GM21515 (cell line): ENCODE results near the gene DGKD.
A peak's percentile ranks its signal among the peaks of the same experiment; 100 is the strongest.

Source experiments
- ATAC-seq: cut with Tn5 transposase; IDR thresholded peaks from one replicate; pipeline ENCODE4 v1.9.1; 2021; ENCODE audit not compliant: unreplicated experiment

DGKD gene

GRCh38 chr2:233338046-233338445 lies 16.2 kb upstream of the DGKD start:
- no peak for ATAC-seq

DNA sequence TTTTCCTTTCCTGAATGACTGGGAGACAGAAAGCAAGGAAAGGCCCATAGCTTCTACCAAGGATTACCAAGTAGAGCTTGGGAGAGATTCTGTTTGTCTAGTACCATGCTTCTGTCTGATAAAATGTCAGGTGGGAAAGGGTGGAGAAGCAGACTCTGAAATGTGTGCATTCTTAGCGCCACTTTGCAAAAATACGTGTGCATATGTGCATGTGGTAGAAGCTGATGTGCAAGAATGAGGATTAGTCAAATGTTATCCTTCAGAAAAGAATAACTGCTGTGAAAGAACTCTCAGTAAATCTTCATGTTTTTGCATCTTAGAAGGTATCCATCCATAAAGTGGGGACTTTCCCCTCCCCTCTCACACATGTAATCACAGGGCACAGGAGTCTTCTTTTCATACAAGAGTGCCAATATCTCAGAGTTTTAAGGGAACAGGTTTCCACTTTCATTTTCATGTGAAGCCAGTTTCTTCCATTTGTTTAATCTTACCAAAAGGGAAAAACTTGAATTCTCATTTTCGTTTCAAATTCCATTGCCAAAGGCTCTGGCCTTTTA lies 15.4 kb upstream of the DGKD start:
- ATAC-seq, result no peak

DNA sequence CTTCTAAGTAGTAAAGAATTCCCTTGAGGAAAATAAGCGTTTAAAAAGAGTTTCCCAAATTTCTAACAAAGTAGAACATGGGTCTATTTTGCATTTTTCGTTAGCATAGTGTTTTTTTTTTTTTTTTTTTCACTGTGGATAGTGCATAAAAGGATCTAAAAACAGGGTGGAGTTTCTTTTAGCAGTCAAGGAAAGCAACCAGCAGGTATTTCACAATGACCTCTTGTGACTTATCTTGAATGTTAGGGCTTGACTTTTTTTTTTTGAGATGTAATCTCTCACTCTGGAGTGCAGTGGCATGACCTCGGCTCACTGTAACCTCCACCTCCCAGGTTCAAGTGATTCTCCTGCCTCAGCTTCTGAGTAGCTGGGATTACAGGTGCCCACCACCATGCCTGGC lies 14.9 kb upstream of the DGKD start:
- ATAC-seq, result no peak

- no peak for ATAC-seq
These were observed 13.0 kb upstream of the DGKD start for GRCh38 chr2:233341296-233341695.

GRCh38 chr2:233342301-233342700 lies 12.0 kb upstream of the DGKD start:
- no peak for ATAC-seq

DNA sequence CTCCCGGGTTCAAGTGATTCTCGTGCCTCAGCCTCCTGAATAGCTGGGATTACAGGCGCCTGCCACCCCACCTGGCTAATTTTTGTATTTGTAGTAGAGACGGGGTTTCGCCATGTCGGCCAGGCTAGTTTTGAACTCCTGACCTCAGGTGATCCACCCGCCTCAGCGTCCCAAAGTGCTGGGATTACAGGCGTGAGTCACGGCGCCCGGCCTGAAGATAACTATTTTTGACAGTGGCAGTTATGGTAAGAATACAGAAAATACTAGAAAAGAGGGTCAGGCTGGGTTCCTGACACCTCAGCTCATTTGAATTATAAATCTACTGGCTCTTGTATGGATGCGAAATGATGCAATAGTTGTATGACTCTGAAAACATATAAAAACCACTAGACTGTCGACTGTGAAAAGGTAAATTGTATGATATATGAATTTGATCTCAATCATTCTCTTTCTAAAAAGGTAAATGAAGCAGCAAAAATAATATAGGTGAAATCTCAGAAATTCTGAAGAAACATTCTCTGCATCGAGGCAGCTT lies 11.1 kb upstream of the DGKD start:
- no peak for ATAC-seq

DNA sequence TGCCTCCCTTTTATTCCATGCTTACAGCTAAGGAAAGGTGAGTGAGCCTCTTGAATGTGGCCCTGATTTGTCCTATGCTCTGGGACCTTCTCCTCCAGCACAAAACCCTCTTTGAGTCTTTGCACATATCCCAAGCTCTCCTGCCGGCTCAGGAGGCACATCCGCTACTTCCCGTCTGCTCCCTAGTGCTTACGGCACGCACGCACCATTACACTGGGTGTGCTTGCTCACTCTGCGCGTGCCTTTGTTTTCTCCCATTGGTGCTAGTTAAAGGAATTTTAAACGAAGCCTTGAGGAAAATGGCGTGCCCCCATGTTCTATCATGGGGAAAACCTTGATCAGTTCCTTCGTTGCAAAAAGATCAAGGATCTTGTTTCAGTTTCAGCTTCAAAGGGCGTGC lies 7.9 kb upstream of the DGKD start:
- no peak for ATAC-seq

DNA sequence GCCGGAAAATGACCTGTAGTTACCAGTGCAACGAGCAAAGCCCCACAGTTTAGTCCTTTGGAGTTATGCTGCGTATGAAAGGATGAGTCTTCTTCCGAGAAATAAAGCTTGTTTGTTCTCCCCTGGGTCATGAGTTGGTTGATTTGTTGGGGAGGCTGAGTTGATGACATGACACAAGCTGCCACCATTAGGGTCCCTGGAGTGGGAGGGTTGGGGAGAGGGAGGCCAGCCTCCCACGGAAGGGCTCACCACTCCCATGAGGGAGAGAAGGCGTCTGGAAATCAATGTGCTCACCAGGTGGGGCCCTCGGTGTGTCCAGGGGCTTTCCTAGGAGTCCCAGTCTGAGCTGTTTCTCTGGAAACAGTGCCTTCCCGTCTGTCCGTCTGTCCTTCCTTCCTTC lies 7.4 kb upstream of the DGKD start:
- no peak for ATAC-seq

GRCh38 chr2:233349005-233349998 lies 5.0 kb upstream of the DGKD start:
- peak; percentile 54 for ATAC-seq

DNA sequence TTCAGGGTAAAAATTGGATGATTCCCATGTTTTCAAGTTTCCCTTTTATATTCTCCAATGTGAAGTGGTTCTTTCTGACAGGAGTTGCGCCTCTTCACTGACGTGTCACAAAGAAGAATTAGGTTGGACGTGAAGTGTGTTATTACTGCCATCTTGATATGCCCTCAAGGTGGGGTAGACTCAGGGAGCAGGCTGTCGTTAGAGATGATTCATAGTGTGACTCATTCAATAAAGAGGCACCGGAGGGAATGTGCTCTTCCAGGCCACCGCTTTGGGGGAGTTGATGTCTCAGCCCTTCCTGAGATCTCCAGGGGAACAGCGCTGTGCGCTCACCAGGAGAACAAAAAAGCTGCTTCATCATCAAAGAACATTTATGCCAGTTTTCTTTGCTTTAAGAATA lies 3.6 kb upstream of the DGKD start:
- no peak for ATAC-seq

DNA sequence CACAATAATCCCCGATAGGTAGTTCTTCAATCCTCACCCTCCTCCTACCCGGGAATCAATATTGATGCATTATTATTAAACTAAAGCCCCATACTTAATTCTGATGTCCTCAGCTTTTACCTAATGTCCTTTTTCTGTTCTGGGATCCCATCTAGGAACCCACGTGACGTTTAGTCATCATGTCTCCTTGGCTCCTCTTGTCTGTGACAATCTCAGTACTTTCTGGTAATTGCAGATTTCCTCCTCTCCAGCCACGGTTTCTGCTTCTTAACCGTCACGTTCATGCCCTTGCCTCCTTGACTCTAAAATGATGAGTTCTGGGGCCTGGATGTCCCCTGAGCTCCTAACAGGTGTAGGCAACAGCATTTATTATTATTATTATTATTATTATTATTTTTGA lies 2.9 kb upstream of the DGKD start:
- ATAC-seq, result no peak

DNA sequence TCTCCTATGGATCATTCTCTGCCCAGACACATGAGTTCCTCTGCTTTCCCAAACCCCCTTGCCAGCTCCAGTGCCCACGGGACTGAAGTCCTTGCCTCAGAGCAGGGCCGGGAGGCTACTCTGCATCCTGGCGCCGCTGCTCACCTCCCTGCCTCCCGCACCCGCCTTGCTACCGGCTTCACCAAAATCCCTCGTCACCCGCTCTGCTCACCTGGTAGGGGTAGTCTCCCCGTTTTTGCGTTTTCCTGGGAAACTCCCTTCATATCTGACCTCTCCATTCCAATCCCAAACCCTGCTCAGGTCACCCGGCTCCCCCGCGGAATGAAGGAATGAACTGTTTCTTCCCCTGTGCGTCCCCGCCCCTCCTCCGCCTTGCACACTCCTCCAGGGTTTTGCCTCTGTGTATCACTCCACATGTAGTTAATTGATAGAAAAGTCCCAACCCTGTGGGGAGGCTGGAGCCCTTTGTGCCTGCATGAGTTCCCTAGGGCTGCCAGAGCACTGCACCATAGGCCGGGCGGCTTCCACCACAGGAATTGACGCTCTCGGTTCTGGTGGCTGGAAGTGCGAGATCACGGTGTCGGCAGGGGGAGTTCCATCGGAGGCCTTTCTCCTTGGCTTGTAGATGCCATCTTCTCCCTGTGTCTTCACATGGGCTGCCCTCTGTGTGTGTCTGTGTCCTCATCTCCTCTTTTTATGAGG lies 2.0 kb upstream of the DGKD start:
- ATAC-seq, result no peak

GRCh38 chr2:233353101-233353768 lies 1.1 kb upstream of the DGKD start:
- ATAC-seq, result peak; percentile 4

- ATAC-seq, result peak; percentile 37
These were observed 218 bp downstream of the DGKD start for GRCh38 chr2:233354500-233354924.

GRCh38 chr2:233354971-233355574 lies 779 bp downstream of the DGKD start:
- ATAC-seq, result no peak

DNA sequence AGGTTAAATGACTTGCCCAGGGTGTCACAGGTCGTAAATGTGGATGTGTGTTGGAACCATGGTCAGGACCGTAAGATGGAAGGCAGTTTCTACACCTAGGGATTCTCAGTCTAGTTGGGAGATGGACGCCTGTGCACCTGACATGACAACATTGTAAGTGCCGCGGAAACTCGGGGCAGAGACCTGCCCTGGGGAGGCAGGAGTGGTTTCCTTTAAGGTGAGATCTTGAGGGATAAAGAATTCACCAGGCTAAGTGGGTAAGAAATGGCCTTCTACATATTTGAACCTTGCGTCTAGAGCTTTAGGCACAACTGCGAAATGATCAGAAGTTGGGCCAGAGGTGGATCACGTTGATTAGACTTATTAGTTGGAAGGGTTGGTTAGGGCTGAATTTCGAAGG lies 1.6 kb downstream of the DGKD start:
- ATAC-seq, result no peak

DNA sequence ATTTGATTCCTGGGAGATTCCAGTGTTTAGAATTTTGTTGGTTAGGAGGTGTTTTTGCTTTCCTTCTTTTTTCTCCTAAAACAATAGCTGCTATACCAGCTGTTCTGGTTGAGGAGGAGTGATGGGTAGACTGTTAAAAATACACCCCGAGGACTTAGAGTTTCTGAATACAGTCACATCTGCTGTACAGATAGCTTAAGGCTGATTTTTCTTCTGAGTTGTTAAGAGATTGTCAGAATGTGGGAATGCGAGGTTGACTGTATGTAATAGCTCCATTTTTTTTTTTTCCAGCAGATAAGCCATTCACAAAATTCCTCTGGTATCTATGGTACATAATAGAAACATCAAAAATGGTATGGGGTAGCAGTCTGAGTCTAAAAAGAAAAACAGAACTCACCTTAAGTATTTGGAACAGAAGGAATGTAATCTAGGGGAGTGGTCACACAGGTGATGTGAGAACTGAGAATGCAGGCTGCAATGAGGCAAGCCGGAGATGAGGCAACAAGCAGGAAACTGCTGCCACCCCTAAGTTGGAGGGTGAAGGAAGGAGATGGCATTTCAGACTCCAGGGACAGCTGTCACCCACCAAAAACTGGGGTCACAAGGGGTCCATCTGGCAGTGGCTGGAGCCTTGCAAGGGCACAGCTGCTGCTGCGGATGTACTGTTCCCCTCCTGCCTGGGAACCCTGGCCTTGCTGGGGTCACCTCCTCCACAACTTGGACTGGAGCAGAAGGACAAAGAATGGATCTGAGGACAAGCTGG lies 2.4 kb downstream of the DGKD start:
- no peak for ATAC-seq

- no peak for ATAC-seq
These were observed 4.0 kb downstream of the DGKD start for GRCh38 chr2:233358335-233358734.

- no peak for ATAC-seq
These were observed 4.7 kb downstream of the DGKD start for GRCh38 chr2:233358947-233359346.

GRCh38 chr2:233359823-233360222 lies 5.5 kb downstream of the DGKD start:
- ATAC-seq, result no peak
